Measurements from ENCODE around the gene RBPMS2.

The RBPMS2 gene

DNA sequence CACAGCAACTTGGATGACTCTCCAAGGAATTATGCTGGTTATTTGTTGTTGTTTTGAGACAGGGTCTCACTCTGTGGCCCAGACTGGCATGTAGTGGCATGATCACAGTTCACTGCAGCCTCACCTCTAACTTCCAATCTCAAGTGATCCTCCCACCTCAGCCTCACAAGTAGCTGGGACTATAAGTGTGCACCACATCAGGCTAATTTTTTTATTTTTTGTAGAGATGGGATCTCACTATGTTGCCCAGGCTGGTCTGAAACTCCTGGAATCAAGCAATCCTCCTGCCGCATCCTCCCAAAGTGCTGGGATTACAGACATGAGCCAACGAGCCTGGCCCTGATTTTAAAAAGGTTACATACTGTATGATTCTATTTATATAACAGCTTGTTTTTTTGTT lies 63.0 kb downstream of the RBPMS2 start:
- POLR2A ChIA-PET = no interaction called here
- CTCF ChIA-PET = interaction anchor here (1.3 to 2.1 kb wide), 3 partner anchors 16 to 342 kb away, joined by 4 to 9 read pairs (median 7); no protein-coding TSS in a partner anchor
- TF ChIP-seq, protein P1, sequence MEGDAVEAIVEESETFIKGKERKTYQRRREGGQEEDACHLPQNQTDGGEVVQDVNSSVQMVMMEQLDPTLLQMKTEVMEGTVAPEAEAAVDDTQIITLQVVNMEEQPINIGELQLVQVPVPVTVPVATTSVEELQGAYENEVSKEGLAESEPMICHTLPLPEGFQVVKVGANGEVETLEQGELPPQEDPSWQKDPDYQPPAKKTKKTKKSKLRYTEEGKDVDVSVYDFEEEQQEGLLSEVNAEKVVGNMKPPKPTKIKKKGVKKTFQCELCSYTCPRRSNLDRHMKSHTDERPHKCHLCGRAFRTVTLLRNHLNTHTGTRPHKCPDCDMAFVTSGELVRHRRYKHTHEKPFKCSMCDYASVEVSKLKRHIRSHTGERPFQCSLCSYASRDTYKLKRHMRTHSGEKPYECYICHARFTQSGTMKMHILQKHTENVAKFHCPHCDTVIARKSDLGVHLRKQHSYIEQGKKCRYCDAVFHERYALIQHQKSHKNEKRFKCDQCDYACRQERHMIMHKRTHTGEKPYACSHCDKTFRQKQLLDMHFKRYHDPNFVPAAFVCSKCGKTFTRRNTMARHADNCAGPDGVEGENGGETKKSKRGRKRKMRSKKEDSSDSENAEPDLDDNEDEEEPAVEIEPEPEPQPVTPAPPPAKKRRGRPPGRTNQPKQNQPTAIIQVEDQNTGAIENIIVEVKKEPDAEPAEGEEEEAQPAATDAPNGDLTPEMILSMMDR (IDR thresholded peaks at IDR 0.05; ENCODE audit: control extremely low read depth, extremely low read depth, low read depth, missing control alignments) = no peak
- DNase-seq (ENCODE audit: extremely low spot score) = no peak

DNA sequence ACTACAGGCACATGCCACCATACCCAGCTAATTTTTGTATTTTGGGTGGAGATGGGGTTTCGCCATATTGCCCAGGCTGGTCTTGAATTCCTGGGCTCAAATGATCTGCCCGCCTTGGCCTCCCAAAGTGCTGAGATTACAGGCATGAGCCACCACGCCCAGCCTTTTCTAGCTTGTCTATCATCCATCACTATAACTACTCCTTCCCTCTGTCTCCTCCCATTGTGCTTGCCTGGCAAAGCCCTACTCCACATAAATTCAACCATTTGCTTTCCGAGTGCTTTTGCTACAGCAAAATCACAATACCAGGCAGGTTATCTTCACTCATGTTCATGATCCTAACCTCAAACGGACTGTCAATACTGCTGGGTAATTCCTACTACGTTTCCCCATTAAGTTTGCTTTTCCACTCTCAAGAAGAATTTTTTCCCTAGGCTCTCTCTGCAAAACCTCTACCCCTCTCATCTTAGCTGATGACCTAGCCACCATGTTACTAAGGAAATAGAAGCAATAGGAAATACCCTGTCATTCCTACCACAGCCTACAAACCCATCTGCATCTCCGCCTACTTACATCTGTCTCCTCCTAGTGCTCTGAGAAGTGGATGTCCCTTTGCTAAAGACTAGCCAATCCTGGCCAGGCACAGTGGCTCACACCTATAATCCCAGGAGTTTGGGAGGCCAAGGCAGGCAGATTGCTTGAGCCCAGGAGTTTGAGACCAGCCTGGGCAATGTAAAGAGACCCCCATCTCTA lies 64.5 kb downstream of the RBPMS2 start:
- ChIA-PET CTCF (interaction anchor here (0.9 to 1.1 kb wide), 3 partner anchors 17 to 194 kb away, joined by 3 to 4 read pairs (median 3); no protein-coding TSS in a partner anchor), POLR2A (interaction anchor here (0.6 kb wide), 1 partner anchor 548 kb away, joined by 3 read pairs; no protein-coding TSS in a partner anchor)
- TF ChIP-seq, protein P1 (IDR thresholded peaks at IDR 0.05; ENCODE audit: control extremely low read depth, extremely low read depth, low read depth, missing control alignments) = no peak
- DNase-seq (ENCODE audit: extremely low spot score) = no peak

DNA sequence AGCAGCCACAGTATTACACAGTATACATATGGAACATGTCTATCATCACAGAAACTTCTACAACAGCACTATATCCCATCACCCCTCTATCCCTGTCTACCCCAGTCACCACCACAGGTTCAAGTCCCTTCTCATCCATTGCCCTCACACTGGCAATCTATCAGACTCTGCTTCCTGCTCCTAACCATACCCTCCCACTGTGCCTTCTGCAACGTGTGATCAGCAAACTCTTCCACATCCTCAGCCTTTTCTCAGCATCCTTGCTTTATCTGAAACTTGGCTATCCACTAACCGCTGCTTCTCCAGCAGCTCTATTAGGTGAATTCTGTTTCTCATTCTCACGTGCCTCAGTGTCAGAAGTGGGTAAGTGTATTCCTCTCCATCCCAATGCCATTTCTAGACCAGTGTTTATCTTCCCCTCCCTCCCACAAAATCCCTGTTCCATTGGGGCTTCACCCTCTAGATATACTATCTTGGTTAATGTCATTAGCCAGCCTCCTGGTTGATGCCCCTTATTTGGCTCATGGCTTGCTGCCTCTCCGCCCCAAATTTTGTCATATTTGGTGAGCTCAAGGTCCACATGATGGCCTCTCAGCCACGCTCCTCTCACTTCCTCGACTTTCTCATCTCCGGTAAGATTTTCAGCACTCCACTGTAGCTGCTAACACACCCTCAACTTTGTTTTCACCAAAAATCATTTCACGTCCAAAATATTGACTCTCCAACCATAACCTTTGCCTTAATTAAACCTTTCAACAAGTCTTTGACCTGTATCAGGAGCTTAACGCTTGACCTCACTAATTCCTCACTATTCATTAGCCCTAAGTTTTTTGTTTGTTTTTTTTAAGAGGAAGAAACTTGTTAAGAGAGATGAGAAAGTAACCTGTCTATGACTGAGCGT lies 69.1 kb downstream of the RBPMS2 start:
- ChIA-PET CTCF (interaction anchor here (0.8 to 2.8 kb wide), 8 partner anchors 13 to 129 kb away, joined by 3 to 21 read pairs (median 3); no protein-coding TSS in a partner anchor), POLR2A (no interaction called here)
- no peak for DNase-seq (ENCODE audit: extremely low spot score)
- TF ChIP-seq, protein P1 (IDR thresholded peaks at IDR 0.05; ENCODE audit: control extremely low read depth, extremely low read depth, low read depth, missing control alignments) = no peak

DNA sequence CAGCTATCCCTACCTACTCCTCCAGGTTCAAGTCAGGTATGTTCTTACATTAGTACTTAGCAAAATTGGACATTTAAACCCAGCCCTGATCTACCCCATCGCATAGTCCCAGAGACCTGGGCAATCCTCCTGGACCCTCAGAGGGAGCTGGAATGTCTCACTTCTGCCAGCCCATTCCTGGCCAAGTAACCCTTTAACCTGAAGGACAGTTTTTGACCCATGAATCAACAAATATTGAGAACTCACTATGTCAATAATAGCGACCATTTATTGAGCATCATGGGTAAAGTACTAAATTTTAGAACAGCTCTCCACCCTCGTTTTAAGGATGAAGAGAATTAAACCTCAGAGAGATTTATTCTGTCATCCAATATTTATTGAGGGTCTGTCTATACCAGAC lies 70.4 kb downstream of the RBPMS2 start:
- TF ChIP-seq, protein P1 (IDR thresholded peaks at IDR 0.05; ENCODE audit: control extremely low read depth, extremely low read depth, low read depth, missing control alignments) = no peak
- ChIA-PET CTCF (interaction anchor here (0.9 to 2.8 kb wide), 6 partner anchors 9 to 349 kb away, joined by 3 to 21 read pairs (median 8); no protein-coding TSS in a partner anchor), POLR2A (no interaction called here)
- DNase-seq (ENCODE audit: extremely low spot score) = no peak

DNA sequence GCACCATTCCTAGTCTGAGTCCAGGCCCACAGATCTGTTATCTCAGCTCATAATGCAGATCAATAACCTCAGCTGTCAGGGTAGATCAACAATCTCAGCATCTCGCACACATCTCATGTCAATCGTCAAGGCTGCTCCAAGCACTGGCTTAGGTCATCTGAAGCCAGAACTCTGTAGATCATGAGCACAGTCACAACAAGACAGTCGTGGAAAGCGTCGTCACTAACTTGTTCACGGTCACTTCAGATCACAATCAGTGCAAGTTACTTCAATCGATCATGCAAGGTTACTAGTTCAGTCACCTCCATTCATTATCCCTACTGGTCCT lies 71.8 kb downstream of the RBPMS2 start:
- TF ChIP-seq, protein P1 (IDR thresholded peaks at IDR 0.05; ENCODE audit: control extremely low read depth, extremely low read depth, low read depth, missing control alignments) = no peak
- ChIA-PET POLR2A (interaction anchor here (0.6 kb wide), 1 partner anchor 17 kb away, joined by 5 read pairs; no protein-coding TSS in a partner anchor), CTCF (interaction anchor here (1.3 to 2.8 kb wide), 3 partner anchors 18 to 24 kb away, joined by 3 to 21 read pairs (median 16); no protein-coding TSS in a partner anchor)
- no peak for DNase-seq (ENCODE audit: extremely low spot score)

All from GM10248 (cell line).